Activated CD8-positive, alpha-beta T cell treated with anti-CD3 and anti-CD28 coated beads, Interleukin-2, amount 10 ng/mL, durations not matched to agents 7 days and 5 days (primary cell): ENCODE data around the gene LRRC8A. TPM values are rescaled to one million over a fixed set of nuclear protein-coding genes. Genes with fewer than 3 reads are reported as not detected.
"Not testable (repeated sequence)": the region's sequence is repeated elsewhere in the genome, so short reads cannot be mapped to it uniquely, and the experiment has no call there.

ENCODE experiments used
- ATAC-seq: fragments of 150-1000 bp; cut with Tn5 transposase; one replicate; pipeline ENCODE4 v1.10.0; 2021; ENCODE audit warnings: moderate library complexity
- CTCF ChIA-PET: fragments of 350-600 bp; sonication (Branson Sonifier 250); formaldehyde crosslinking; loops from one replicate; lab custom pipeline; 2021; ENCODE audit warnings: antibody characterized with exemption; lab: Charles Lee
- POLR2A ChIA-PET: fragments of 350-600 bp; sonication (Branson Sonifier 250); formaldehyde crosslinking; loops from one replicate; lab custom pipeline; 2021; ENCODE audit warnings: antibody characterized with exemption; lab: Charles Lee
- DNase-seq: peaks from one replicate; pipeline ENCODE4 v3.0.0-alpha.2; 2020
- H3K27ac Mint-ChIP-seq: one replicate; pipeline ENCODE4 v1.8.0; 2021; ENCODE audit warnings: mild to moderate bottlenecking, mixed read lengths
- H3K27me3 Mint-ChIP-seq: one replicate; pipeline ENCODE4 v1.8.0; 2021; ENCODE audit warnings: low read depth, mixed read lengths
- H3K36me3 Mint-ChIP-seq: one replicate; pipeline ENCODE4 v1.8.0; 2021; ENCODE audit warnings: low read depth, mixed read lengths
- H3K4me1 Mint-ChIP-seq: one replicate; pipeline ENCODE4 v1.8.0; 2021; ENCODE audit warnings: low read depth, mixed read lengths
- H3K4me3 Mint-ChIP-seq: one replicate; pipeline ENCODE4 v1.8.0; 2021; ENCODE audit warnings: mild to moderate bottlenecking, mixed read lengths
- H3K9me3 Mint-ChIP-seq: one replicate; pipeline ENCODE4 v1.8.0; 2022; ENCODE audit warnings: mixed read lengths; ENCODE audit not compliant: insufficient read depth
- total RNA-seq, 2 experiments: library from RNA; stranded (reverse); gene quantifications; one replicate each; pipeline ENCODE4 v1.2.3, GENCODE V29; 2021

Gene LRRC8A
- total RNA-seq, 2 experiments from 2014 or later = 26.1 to 27.2 TPM

DNA sequence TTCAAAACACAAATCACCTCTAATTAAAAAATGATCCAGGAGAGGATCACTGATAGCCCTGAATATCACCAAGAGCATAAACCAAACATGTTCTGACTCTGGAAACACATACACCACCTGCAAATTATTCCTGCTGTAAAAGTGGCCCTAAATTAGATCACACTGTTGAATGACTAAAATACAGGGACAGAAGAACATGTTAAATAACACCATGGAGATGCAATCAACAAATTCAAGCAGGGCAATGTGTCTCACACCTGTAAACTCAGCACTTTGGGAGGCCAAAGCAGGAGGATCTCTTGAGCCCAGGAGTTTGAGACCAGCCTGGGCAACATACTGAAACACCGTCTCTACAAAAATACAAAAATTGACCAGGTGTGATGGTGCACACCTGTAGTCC, 34.1 kb upstream of the LRRC8A start:
- ChIA-PET CTCF (interaction anchor here (1.5 to 1.8 kb wide), 2 partner anchors 30 to 82 kb away, joined by 3 to 5 read pairs; partner anchors contain the start of gene ENDOG), POLR2A (no interaction called here)
- peaks cover 9% of the 10 kb centered on the region for H3K9me3 Mint-ChIP-seq
- H3K4me1 Mint-ChIP-seq = no peaks in the 10 kb centered on the region
- DNase-seq = no peak
- no peak overlapping the region for H3K4me3 Mint-ChIP-seq
- H3K36me3 Mint-ChIP-seq = peaks cover 17% of the 10 kb centered on the region
- no peak overlapping the region for H3K27ac Mint-ChIP-seq
- no peak for ATAC-seq
- H3K27me3 Mint-ChIP-seq = no peaks in the 10 kb centered on the region

DNA sequence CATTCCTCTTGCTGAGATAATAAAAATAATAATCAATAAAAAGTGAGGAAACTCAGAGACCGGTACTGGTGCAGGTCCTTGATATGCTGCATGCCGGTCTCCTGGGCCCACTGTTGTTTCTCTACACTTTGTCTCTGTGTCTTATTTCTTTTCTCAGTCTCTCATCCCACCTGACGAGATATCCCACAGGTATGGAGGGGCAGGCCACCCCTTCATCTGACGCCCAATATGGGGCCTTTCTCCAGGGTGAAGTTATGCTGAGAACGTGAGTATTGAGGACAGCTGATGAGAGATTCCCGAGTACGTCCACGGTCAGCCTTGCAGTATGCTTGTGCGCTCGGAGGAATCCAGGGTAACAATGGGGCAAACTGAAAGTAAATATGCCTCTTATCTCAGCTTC, 30.9 kb upstream of the LRRC8A start:
- CTCF ChIA-PET = interaction anchor here (2.5 kb wide), 1 partner anchor 74 kb away, joined by 14 read pairs; no protein-coding TSS in a partner anchor
- H3K4me3 Mint-ChIP-seq, ATAC-seq, H3K4me1 Mint-ChIP-seq, H3K9me3 Mint-ChIP-seq, DNase-seq, H3K27ac Mint-ChIP-seq, POLR2A ChIA-PET, H3K27me3 Mint-ChIP-seq: not testable (repeated sequence)
- H3K36me3 Mint-ChIP-seq = peaks cover 15% of the 10 kb centered on the region

DNA sequence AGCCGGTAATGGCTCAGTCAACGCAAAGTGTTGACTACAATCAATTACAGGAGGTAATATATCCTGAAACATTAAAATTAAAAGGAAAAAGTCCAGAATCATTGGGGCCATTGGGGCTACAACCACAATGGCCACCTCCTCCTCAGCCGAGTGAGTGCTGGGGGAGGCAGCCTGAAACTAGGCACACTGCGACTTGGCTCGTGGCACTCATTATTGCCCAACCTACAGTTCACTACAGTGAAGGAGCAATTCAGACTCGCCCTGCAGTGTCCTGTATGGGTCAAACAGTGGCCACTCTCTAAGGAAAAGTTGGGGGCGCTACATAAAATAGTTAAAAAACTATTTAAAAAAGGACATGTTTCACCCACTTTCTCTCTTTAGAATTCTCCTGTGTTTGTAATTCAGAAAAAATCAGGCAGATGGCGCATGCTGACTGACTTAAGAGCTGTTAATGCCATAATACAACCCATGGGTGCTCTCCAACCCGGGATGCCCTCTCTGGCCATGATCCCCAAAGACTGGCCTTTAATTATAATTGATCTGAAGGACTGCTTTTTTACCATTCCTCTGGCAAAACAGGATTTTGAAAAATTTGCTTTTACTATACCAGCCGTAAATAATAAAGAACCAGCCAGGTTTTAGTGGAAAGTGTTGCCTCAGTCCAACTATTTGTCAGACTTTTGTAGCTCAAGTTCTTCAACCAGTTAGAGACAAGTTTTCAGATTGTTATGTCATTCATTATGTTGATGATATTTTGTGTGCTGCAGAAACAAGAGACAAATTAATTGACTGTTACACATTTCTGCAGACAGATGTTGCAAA, 29.9 kb upstream of the LRRC8A start:
- not testable (repeated sequence) for H3K9me3 Mint-ChIP-seq, H3K4me1 Mint-ChIP-seq, H3K27ac Mint-ChIP-seq, ATAC-seq, H3K27me3 Mint-ChIP-seq, H3K4me3 Mint-ChIP-seq
- CTCF ChIA-PET = interaction anchor here (0.7 to 3.0 kb wide), 7 partner anchors 11 to 489 kb away, joined by 3 to 32 read pairs (median 5); no protein-coding TSS in a partner anchor
- H3K36me3 Mint-ChIP-seq = peaks cover 15% of the 10 kb centered on the region
- POLR2A ChIA-PET = interaction anchor here (1.2 kb wide), 1 partner anchor 74 kb away, joined by 3 read pairs; no protein-coding TSS in a partner anchor
- peak; percentile 53 for DNase-seq

DNA sequence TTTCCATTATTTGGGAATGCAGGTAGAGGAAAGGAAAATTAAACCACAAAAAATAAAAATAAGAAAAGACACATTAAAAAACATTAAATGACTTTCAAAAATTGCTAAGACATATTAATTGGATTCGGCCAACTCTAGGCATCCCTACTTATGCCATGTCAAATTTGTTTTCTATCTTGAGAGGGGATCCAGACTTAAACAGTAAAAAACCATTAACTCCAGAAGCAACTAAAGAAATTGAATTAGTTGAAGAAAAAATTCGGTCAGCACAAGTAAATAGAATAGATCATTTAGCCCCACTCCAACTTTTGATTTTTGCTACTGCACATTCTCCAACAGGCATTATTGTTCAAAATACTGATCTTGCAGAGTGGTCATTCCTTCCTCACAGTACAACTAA, 29.3 kb upstream of the LRRC8A start:
- ChIA-PET CTCF (interaction anchor here (0.7 to 3.0 kb wide), 7 partner anchors 10 to 490 kb away, joined by 3 to 32 read pairs (median 5); no protein-coding TSS in a partner anchor), POLR2A (interaction anchor here (1.2 kb wide), 1 partner anchor 73 kb away, joined by 3 read pairs; no protein-coding TSS in a partner anchor)
- H3K27me3 Mint-ChIP-seq, DNase-seq, H3K27ac Mint-ChIP-seq, H3K4me3 Mint-ChIP-seq, H3K4me1 Mint-ChIP-seq, H3K9me3 Mint-ChIP-seq, ATAC-seq: not testable (repeated sequence)
- H3K36me3 Mint-ChIP-seq = peaks cover 15% of the 10 kb centered on the region

DNA sequence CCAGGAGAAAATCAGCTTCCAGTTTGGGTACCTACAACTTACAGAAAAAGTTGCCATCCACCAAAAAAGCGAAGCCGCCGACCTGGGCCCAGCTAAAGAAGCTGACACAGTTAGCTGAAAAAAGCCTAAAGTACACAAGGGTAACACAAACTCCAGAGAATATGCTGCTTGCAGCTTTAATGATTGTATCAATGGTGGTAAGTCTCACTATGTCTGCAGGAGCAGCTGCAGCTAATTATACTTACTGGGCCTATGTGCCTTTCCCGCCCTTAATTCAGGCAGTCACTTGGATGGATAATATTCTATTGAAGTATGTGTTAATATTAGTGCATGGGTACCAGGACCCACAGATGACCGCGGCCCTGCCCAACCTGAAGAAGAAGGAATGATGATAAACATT, 27.5 kb upstream of the LRRC8A start:
- ATAC-seq, POLR2A ChIA-PET, H3K4me3 Mint-ChIP-seq, H3K27me3 Mint-ChIP-seq, H3K4me1 Mint-ChIP-seq, H3K27ac Mint-ChIP-seq, DNase-seq, H3K9me3 Mint-ChIP-seq: not testable (repeated sequence)
- peaks cover 15% of the 10 kb centered on the region for H3K36me3 Mint-ChIP-seq
- CTCF ChIA-PET = interaction anchor here (3.0 kb wide), 2 partner anchors 8 to 74 kb away, joined by 16 to 32 read pairs; no protein-coding TSS in a partner anchor

DNA sequence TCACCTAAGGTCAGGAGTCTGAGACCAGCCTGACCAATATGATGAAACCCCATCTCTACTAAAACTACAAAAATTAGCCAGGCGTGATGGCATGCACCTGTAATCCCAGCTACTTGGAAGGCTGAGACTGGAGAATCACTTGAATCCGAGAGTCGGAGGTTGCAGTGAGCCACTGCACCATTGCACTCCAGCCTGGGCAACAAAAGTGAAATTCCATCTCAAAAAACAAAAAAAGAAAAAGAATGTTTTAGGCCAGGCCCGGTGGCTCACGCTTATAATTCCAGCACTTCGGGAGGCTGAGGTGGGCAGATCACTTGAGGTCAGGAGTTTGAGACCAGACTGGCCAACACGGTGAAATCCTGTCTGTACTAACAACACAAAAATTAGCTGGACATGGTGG, 23.5 kb upstream of the LRRC8A start:
- CTCF ChIA-PET = interaction anchor here (10.6 kb wide), 1 partner anchor 68 kb away, joined by 160 read pairs; no protein-coding TSS in a partner anchor
- H3K4me1 Mint-ChIP-seq, H3K9me3 Mint-ChIP-seq, H3K4me3 Mint-ChIP-seq, DNase-seq, H3K27me3 Mint-ChIP-seq, H3K36me3 Mint-ChIP-seq, POLR2A ChIA-PET, ATAC-seq, H3K27ac Mint-ChIP-seq: not testable (repeated sequence)

DNA sequence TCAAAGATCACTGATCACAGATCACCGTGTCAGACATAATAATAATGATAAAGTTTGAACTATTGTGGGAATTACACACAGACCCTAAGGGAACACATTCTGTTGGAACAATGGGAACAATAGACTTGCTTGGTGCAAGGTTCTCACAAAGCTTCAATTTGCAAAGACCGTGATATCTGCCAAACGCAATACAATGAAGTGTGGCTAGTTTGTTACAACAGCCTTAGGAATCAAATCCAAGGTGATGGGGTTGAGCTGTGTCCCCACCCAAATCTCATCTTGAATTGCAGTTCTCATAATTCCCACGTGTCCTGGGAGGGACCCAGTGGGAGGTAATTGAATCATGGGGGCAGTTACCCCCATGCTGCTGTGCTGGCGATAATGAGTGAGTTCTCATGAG, 21.0 kb upstream of the LRRC8A start:
- no peaks in the 10 kb centered on the region for H3K27me3 Mint-ChIP-seq
- DNase-seq (no peak), ATAC-seq (no peak)
- no peak overlapping the region for H3K27ac Mint-ChIP-seq
- H3K36me3 Mint-ChIP-seq = no peaks in the 10 kb centered on the region
- POLR2A ChIA-PET = interaction anchor here (1.0 kb wide), 1 partner anchor 212 kb away, joined by 3 read pairs; no protein-coding TSS in a partner anchor
- CTCF ChIA-PET = interaction anchor here (0.5 to 10.6 kb wide), 4 partner anchors 8 to 562 kb away, joined by 3 to 160 read pairs (median 12); partner anchors contain the start of genes KYAT1 and LRRC8A
- no peaks in the 10 kb centered on the region for H3K9me3 Mint-ChIP-seq
- no peak overlapping the region for H3K4me3 Mint-ChIP-seq
- peaks cover 11% of the 10 kb centered on the region for H3K4me1 Mint-ChIP-seq

DNA sequence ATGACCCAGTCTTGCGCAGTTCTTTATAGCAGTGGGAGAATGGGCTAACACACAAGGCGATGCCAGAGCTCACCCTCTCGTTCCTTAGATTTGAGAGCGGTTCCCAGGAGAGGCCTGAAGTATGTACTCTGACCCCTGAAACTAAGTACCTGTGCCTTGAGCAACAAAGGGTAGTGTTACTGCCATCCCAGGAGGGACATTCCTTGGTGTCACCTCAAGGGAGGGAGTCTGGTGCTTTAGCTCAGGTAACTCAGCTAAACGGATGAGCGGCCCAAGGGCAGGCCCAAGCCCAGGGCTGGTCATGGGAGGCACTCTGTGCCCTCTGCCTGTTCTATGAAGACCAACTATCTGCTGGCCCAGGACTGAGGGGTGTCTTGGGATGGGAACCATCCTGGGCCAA, 20.4 kb upstream of the LRRC8A start:
- Mint-ChIP-seq H3K4me3 (no peak overlapping the region), H3K27me3 (no peaks in the 10 kb centered on the region), H3K36me3 (no peaks in the 10 kb centered on the region), H3K9me3 (no peaks in the 10 kb centered on the region), H3K4me1 (peaks cover 11% of the 10 kb centered on the region), H3K27ac (no peak overlapping the region)
- DNase-seq (no peak), ATAC-seq (no peak)
- POLR2A ChIA-PET = interaction anchor here (1.0 kb wide), 1 partner anchor 213 kb away, joined by 3 read pairs; no protein-coding TSS in a partner anchor
- CTCF ChIA-PET = interaction anchor here (0.5 to 10.6 kb wide), 4 partner anchors 8 to 562 kb away, joined by 3 to 160 read pairs (median 12); partner anchors contain the start of genes KYAT1 and LRRC8A

DNA sequence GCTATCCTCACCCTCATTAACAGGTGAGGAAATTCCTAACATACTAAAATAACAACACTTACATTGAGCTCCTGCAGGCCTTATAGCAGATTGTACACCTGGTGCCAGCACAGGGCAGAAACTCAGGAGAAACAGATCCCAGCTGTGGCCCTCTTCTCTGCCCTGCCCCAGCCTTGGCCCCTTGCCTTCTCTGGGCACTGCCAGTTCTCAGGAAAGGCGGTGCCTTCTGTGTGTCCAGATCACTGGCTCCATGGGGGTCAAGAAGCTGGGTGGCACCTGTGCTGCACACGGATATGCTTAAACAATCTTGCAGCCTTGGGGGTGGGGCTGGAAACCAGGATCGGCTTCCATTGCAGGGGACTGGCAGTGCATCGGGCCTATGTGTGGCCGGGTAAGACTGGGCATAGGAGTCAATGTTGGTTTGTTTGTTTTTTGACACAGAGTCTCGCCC, 19.5 kb upstream of the LRRC8A start:
- POLR2A ChIA-PET = interaction anchor here (0.9 kb wide), 1 partner anchor 585 kb away, joined by 4 read pairs; no protein-coding TSS in a partner anchor
- Mint-ChIP-seq H3K27ac (no peak overlapping the region), H3K27me3 (no peaks in the 10 kb centered on the region), H3K9me3 (no peaks in the 10 kb centered on the region), H3K4me3 (no peak overlapping the region), H3K36me3 (no peaks in the 10 kb centered on the region), H3K4me1 (peaks cover 11% of the 10 kb centered on the region)
- CTCF ChIA-PET = interaction anchor here (0.8 to 10.6 kb wide), 5 partner anchors 9 to 174 kb away, joined by 3 to 160 read pairs (median 7); partner anchors contain the start of genes KYAT1, LRRC8A and MIGA2
- no peak for ATAC-seq
- no peak for DNase-seq

DNA sequence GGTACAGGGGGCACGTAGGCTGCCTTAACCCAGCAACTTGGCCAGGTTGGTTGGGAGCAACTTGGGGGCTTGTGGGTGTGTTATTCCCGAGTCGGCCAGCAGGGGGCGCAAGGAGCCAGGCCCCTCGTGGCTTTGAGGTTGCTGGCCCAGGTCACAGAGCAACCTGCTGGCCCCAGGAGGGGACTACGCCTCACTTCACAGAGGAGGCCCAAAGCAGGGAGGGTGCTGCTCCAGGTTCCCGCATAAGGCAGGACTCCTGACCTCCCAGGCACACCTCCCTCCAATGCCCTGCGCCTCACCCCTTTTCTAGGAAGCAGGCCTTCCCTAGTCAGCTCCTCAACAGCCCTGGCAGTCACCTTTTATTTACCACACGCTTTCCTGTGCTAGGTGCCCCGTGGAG, 18.3 kb upstream of the LRRC8A start:
- Mint-ChIP-seq H3K4me1 (peaks cover 11% of the 10 kb centered on the region), H3K9me3 (no peaks in the 10 kb centered on the region)

DNA sequence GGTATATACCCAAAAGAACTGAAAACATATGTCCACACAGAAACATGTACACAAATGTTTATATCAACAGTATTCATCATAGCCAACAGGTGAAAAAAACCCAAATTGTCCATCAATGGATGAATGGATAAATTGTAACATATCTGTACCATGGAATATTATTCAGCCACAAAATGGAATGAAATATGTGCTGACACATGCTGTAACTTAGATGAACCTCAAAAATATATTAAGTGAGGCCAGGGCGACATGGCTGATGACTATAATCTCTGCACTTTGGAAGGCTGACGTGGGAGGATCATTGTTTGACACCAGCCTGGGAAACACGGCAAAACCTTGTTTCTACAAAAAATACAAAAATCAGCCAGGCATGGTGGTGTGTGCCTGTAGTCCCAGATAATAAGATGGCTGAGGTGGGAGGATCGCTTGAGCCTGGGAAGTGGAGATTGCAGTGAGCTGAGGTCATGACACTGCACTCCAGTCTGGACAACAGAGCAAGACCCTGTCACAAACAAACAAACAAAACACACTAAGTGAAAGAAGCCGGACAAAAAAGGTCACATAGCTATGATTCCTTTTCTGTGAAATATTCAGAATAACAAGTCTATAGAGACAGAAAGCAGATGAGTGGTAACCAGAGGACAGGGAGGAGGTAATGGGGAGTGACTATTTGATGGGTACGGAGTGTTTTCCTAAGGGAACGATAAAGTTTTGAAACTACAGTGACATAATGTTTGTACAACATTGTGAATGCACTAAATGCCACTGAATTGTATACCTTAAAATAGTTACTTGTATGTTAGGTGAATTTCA, 11.6 kb upstream of the LRRC8A start:
- no peak overlapping the region for H3K4me3 Mint-ChIP-seq
- DNase-seq = no peak
- peaks cover 6% of the 10 kb centered on the region for H3K36me3 Mint-ChIP-seq
- H3K4me1 Mint-ChIP-seq = peaks cover 6% of the 10 kb centered on the region
- no peak overlapping the region for H3K27ac Mint-ChIP-seq
- no peaks in the 10 kb centered on the region for H3K9me3 Mint-ChIP-seq
- ChIA-PET CTCF (interaction anchor here (1.3 to 2.9 kb wide), 4 partner anchors 10 to 232 kb away, joined by 3 to 17 read pairs (median 4); no protein-coding TSS in a partner anchor), POLR2A (no interaction called here)
- no peaks in the 10 kb centered on the region for H3K27me3 Mint-ChIP-seq
- no peak for ATAC-seq

More for the DNA sequence above, 18.3 kb upstream of the LRRC8A start:
- no peaks in the 10 kb centered on the region for H3K27me3 Mint-ChIP-seq
- H3K4me3 Mint-ChIP-seq = no peak overlapping the region
- DNase-seq (peak; percentile 91), ATAC-seq (peak; percentile 98)
- ChIA-PET CTCF (interaction anchor here (0.6 to 10.6 kb wide), 8 partner anchors 11 to 173 kb away, joined by 3 to 160 read pairs (median 6); partner anchors contain the start of gene MIGA2), POLR2A (interaction anchor here (0.7 kb wide), 1 partner anchor 64 kb away, joined by 3 read pairs; no protein-coding TSS in a partner anchor)
- H3K27ac Mint-ChIP-seq = no peak overlapping the region
- H3K36me3 Mint-ChIP-seq = no peaks in the 10 kb centered on the region
